HepG2 (cell line): Measurements from ENCODE around the gene RPA1. TPM values are rescaled to one million over a fixed set of nuclear protein-coding genes. Genes with fewer than 3 reads are reported as not detected.

Source experiments
- KAT8 ChIP-seq: IDR thresholded peaks from 2 replicates; pipeline ENCODE4 v1.6.1; 2016; ENCODE audit warnings: missing genetic modification reagents, missing compliant biosample characterization
- MBD4 ChIP-seq: IDR thresholded peaks from 2 replicates; pipeline ENCODE4 v1.6.1; 2012; ENCODE audit warnings: low read length, inconsistent platforms, borderline replicate concordance
- PRPF4 ChIP-seq: fragments of 200-400 bp; formaldehyde crosslinking; IDR thresholded peaks from 2 replicates; pipeline ENCODE4 v1.6.1; 2016; ENCODE audit warnings: low read length, low read depth; ENCODE audit not compliant: poor library complexity, severe bottlenecking
- SMAD1 ChIP-seq: sonication (generic); formaldehyde crosslinking; IDR thresholded peaks from 2 replicates; pipeline ENCODE4 v1.4.0; 2020; ENCODE audit warnings: missing genetic modification reagents, low read depth, mild to moderate bottlenecking, borderline replicate concordance
- TAF15 ChIP-seq: fragments of 200-400 bp; formaldehyde crosslinking; IDR thresholded peaks from one replicate; pipeline ENCODE4 v1.6.1; 2018; ENCODE audit warnings: mild to moderate bottlenecking, low read depth, low read length; ENCODE audit not compliant: poor library complexity, severe bottlenecking
- WIZ ChIP-seq: sonication (generic); formaldehyde crosslinking; IDR thresholded peaks from 2 replicates; pipeline ENCODE4 v1.5.1; 2020; ENCODE audit warnings: mild to moderate bottlenecking, missing genetic modification reagents
- ZFY ChIP-seq: sonication (generic); formaldehyde crosslinking; IDR thresholded peaks from 2 replicates; pipeline ENCODE4 v1.4.0; 2020; ENCODE audit warnings: missing genetic modification reagents
- ZNF136 ChIP-seq: sonication (generic); formaldehyde crosslinking; IDR thresholded peaks from 2 replicates; pipeline ENCODE4 v1.8.1; 2022; ENCODE audit warnings: low read depth, mild to moderate bottlenecking, moderate library complexity, missing genetic modification reagents
- ZNF562 ChIP-seq: sonication (generic); formaldehyde crosslinking; IDR thresholded peaks from 2 replicates; pipeline ENCODE4 v1.8.0; 2022; ENCODE audit warnings: missing genetic modification reagents, borderline replicate concordance
- ZNF652 ChIP-seq: IDR thresholded peaks from 2 replicates; pipeline ENCODE4 v1.6.1; 2016; ENCODE audit warnings: low read depth, borderline replicate concordance
- polyA plus RNA-seq, 8 experiments: library from polyadenylated mRNA; depleted of rRNA in 3 of 8; stranded (reverse) in 7 of 8; unstranded in 1 of 8; fragments of >200 nt; fragmentation: Illumina TruSeq in 4 of 8; extraction: Trizol in 4 of 8; gene quantifications; 2 replicates each; pipeline versions ENCODE4 v1.2.1 to v1.2.3, GENCODE V29; 2011 to 2016; ENCODE audit warnings: low read depth in 4 of 8, missing spikeins in 1 of 8, mixed read lengths in 1 of 8; ENCODE audit not compliant: insufficient read depth in 1 of 8
- total RNA-seq, 5 experiments: library from RNA; depleted of rRNA; stranded (reverse); fragments of >200 nt; fragmentation: Illumina TruSeq; extraction: Trizol; gene quantifications; 2 replicates each; pipeline ENCODE4 v1.2.3, GENCODE V29; 2016; ENCODE audit warnings: low read depth in 1 of 5
- TF ChIP-seq, protein P1 (sequence below): sonication (generic); formaldehyde crosslinking; IDR thresholded peaks from 2 replicates; pipeline ENCODE4 v1.5.0; 2020; ENCODE audit warnings: mild to moderate bottlenecking, missing genetic modification reagents, borderline replicate concordance
- TF ChIP-seq, protein P2 (sequence below): sonication (generic); formaldehyde crosslinking; IDR thresholded peaks from 2 replicates; pipeline ENCODE4 v1.4.0; 2020; ENCODE audit warnings: missing genetic modification reagents, borderline replicate concordance
- TF ChIP-seq, protein P3 (sequence below): sonication (generic); formaldehyde crosslinking; IDR thresholded peaks from 2 replicates; pipeline ENCODE4 v1.4.0; 2020; ENCODE audit warnings: low read depth, mild to moderate bottlenecking, missing genetic modification reagents

RPA1 gene
- total and polyA plus RNA-seq, 2 of the 13 experiments (the other 11 are each of a cell fraction or from before 2014, with no cell fraction given) = 13.9 to 37.6 TPM

DNA sequence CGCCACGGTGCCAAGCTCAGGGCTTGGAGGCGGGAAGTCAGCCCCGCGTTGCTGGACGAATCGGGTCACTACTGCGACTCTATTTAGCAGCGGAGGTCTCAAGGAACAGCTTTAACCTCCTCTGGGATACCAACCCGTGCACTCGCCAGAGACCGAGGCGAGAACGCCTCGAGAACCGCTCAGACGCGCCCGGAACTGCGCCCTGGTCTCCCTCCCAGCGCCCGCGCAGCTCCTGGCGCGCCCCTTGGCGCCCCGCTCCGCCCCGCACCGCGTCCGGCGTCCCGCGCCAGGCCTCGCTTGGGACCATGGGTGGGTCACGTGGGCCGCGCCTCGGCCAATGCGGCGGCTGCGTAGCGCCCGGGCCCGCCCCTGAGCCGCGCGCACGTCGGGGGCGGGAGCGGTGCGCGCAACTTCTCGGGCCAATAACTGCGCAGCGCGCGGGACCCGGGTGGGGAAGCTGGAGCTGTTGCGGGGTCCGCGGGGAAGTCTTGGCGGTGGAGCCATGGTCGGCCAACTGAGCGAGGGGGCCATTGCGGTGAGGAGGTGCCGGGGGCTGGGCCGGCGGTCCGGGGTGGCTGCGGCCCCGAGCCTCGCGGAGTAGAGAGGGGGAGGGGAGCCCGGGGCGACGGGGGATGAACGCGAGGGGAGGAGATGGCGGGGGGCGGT, at the start of gene RPA1, which contains the start of gene SMYD4 (continued):
- TF ChIP-seq, protein P1, sequence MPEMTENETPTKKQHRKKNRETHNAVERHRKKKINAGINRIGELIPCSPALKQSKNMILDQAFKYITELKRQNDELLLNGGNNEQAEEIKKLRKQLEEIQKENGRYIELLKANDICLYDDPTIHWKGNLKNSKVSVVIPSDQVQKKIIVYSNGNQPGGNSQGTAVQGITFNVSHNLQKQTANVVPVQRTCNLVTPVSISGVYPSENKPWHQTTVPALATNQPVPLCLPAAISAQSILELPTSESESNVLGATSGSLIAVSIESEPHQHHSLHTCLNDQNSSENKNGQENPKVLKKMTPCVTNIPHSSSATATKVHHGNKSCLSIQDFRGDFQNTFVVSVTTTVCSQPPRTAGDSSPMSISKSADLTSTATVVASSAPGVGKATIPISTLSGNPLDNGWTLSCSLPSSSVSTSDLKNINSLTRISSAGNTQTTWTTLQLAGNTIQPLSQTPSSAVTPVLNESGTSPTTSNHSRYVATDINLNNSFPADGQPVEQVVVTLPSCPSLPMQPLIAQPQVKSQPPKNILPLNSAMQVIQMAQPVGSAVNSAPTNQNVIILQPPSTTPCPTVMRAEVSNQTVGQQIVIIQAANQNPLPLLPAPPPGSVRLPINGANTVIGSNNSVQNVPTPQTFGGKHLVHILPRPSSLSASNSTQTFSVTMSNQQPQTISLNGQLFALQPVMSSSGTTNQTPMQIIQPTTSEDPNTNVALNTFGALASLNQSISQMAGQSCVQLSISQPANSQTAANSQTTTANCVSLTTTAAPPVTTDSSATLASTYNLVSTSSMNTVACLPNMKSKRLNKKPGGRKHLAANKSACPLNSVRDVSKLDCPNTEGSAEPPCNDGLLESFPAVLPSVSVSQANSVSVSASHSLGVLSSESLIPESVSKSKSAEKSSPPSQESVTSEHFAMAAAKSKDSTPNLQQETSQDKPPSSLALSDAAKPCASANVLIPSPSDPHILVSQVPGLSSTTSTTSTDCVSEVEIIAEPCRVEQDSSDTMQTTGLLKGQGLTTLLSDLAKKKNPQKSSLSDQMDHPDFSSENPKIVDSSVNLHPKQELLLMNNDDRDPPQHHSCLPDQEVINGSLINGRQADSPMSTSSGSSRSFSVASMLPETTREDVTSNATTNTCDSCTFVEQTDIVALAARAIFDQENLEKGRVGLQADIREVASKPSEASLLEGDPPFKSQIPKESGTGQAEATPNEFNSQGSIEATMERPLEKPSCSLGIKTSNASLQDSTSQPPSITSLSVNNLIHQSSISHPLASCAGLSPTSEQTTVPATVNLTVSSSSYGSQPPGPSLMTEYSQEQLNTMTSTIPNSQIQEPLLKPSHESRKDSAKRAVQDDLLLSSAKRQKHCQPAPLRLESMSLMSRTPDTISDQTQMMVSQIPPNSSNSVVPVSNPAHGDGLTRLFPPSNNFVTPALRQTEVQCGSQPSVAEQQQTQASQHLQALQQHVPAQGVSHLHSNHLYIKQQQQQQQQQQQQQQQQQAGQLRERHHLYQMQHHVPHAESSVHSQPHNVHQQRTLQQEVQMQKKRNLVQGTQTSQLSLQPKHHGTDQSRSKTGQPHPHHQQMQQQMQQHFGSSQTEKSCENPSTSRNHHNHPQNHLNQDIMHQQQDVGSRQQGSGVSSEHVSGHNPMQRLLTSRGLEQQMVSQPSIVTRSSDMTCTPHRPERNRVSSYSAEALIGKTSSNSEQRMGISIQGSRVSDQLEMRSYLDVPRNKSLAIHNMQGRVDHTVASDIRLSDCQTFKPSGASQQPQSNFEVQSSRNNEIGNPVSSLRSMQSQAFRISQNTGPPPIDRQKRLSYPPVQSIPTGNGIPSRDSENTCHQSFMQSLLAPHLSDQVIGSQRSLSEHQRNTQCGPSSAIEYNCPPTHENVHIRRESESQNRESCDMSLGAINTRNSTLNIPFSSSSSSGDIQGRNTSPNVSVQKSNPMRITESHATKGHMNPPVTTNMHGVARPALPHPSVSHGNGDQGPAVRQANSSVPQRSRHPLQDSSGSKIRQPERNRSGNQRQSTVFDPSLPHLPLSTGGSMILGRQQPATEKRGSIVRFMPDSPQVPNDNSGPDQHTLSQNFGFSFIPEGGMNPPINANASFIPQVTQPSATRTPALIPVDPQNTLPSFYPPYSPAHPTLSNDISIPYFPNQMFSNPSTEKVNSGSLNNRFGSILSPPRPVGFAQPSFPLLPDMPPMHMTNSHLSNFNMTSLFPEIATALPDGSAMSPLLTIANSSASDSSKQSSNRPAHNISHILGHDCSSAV = no peak
- TF ChIP-seq, protein P2, sequence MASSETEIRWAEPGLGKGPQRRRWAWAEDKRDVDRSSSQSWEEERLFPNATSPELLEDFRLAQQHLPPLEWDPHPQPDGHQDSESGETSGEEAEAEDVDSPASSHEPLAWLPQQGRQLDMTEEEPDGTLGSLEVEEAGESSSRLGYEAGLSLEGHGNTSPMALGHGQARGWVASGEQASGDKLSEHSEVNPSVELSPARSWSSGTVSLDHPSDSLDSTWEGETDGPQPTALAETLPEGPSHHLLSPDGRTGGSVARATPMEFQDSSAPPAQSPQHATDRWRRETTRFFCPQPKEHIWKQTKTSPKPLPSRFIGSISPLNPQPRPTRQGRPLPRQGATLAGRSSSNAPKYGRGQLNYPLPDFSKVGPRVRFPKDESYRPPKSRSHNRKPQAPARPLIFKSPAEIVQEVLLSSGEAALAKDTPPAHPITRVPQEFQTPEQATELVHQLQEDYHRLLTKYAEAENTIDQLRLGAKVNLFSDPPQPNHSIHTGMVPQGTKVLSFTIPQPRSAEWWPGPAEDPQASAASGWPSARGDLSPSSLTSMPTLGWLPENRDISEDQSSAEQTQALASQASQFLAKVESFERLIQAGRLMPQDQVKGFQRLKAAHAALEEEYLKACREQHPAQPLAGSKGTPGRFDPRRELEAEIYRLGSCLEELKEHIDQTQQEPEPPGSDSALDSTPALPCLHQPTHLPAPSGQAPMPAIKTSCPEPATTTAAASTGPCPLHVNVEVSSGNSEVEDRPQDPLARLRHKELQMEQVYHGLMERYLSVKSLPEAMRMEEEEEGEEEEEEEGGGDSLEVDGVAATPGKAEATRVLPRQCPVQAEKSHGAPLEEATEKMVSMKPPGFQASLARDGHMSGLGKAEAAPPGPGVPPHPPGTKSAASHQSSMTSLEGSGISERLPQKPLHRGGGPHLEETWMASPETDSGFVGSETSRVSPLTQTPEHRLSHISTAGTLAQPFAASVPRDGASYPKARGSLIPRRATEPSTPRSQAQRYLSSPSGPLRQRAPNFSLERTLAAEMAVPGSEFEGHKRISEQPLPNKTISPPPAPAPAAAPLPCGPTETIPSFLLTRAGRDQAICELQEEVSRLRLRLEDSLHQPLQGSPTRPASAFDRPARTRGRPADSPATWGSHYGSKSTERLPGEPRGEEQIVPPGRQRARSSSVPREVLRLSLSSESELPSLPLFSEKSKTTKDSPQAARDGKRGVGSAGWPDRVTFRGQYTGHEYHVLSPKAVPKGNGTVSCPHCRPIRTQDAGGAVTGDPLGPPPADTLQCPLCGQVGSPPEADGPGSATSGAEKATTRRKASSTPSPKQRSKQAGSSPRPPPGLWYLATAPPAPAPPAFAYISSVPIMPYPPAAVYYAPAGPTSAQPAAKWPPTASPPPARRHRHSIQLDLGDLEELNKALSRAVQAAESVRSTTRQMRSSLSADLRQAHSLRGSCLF = no peak
- TF ChIP-seq ZFY (CRISPR knock-in tag) (peak; percentile 82), KAT8 (no peak), ZNF136 (CRISPR knock-in tag) (peak; percentile 62; the same call in 1 of the 2 replicates), WIZ (CRISPR knock-in tag) (no peak), ZNF562 (CRISPR knock-in tag) (no peak), ZNF652 (CRISPR knock-in tag) (no peak), MBD4 (no peak), TAF15 (peak; percentile 54), SMAD1 (no peak), PRPF4 (no peak)
- TF ChIP-seq, protein P3, sequence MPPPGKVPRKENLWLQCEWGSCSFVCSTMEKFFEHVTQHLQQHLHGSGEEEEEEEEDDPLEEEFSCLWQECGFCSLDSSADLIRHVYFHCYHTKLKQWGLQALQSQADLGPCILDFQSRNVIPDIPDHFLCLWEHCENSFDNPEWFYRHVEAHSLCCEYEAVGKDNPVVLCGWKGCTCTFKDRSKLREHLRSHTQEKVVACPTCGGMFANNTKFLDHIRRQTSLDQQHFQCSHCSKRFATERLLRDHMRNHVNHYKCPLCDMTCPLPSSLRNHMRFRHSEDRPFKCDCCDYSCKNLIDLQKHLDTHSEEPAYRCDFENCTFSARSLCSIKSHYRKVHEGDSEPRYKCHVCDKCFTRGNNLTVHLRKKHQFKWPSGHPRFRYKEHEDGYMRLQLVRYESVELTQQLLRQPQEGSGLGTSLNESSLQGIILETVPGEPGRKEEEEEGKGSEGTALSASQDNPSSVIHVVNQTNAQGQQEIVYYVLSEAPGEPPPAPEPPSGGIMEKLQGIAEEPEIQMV (CRISPR knock-in tag) = no peak
